Measurements from ENCODE around the gene PAXX.

Gene PAXX

DNA sequence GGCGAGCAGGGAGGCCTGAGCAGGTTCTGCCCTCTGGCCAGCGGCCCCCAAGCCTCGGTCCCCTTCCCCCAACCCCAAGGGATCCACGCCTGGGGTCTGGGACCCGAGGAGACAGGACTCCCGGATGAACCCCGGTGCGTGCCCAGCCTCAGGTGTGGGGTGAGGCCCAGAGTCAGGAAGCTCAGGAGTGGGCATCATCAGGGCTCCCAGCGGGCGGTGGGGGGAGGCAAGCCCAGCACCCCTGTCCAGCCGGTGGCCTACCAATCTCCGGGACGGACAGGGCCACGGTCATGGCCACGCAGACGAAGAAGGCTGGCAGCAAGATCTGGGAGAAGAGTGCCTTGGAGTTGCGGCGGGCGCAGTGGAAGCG lies 21.3 kb downstream of the PAXX start:
- TF ChIP-seq, protein P1, sequence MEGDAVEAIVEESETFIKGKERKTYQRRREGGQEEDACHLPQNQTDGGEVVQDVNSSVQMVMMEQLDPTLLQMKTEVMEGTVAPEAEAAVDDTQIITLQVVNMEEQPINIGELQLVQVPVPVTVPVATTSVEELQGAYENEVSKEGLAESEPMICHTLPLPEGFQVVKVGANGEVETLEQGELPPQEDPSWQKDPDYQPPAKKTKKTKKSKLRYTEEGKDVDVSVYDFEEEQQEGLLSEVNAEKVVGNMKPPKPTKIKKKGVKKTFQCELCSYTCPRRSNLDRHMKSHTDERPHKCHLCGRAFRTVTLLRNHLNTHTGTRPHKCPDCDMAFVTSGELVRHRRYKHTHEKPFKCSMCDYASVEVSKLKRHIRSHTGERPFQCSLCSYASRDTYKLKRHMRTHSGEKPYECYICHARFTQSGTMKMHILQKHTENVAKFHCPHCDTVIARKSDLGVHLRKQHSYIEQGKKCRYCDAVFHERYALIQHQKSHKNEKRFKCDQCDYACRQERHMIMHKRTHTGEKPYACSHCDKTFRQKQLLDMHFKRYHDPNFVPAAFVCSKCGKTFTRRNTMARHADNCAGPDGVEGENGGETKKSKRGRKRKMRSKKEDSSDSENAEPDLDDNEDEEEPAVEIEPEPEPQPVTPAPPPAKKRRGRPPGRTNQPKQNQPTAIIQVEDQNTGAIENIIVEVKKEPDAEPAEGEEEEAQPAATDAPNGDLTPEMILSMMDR (IDR thresholded peaks at IDR 0.05) = no peak

DNA sequence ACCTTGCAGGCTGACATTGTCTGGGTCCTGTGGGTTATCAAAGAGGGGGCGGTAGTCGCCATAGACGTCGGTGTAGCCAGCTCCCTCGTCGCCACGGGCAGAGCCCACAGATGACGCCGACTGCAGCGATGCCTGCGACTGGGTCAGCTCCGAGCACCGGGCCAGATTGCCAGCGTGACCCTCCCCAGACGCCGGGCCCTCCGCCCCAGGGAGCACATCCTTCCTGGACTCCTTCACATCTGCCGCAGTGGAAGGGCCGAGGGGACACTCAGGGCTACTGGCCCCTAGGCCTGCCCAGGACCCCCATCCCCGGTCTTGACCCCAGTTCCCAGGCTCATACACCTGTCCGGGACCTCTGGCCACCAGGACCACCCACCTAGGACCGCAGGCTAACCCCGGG lies 21.9 kb downstream of the PAXX start:
- TF ChIP-seq, protein P1 (IDR thresholded peaks at IDR 0.05) = no peak

DNA sequence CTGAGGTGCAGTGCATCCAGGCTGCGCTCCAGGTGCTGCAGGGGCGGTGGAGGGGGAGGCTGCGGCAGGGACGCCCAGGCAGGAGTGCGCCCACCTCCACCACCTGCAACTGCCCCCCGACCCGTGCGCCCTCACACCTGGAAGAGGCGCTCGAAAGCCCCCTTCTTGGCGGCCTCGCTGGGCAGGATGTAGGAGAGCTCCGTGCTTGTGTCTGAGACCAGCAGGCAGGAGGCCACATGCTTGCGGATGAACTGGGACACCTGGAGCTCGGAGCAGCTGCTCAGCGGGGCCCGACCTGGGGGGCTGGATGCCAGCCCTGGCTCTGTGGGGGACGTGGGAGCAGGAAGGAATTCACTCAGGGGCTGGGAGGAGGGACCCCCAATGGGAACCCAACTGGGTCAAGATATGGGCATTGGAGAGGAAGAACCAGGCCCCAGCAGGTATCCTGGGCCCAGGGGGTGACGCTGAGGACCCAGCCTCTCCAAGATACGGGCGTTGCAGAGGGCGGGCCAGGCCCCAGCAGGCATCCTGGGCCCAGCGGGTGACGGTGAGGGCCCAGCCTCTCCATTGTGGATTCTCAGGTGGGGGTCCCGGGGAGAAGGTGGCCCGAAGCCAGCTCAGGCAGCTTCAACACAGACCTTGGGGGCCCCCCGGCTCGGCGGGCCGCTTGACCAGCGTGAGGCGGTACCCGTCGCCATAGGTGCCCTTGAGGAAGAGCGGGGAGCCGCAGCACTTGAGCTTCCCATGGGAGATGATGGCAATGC lies 22.7 kb downstream of the PAXX start:
- TF ChIP-seq, protein P1 (IDR thresholded peaks at IDR 0.05) = no peak

DNA sequence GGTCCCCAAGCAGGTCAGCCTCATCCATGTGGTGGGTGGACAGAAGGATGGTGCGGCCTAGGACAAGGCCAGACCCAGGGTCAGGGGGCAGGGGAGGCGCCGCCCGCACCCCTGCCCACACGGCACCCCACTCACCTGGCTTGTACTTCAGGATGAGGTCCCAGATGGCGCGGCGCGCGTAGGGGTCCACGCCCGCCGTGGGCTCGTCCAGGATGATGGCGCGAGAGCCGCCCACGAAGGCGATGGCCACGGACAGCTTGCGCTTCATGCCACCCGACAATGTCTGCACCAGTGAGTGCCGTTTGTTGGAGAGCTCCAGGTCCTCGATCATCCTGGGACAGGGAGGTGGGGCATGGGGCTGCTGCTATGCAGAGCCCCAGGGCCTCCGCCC lies 23.3 kb downstream of the PAXX start:
- TF ChIP-seq, protein P1 (IDR thresholded peaks at IDR 0.05) = no peak

DNA sequence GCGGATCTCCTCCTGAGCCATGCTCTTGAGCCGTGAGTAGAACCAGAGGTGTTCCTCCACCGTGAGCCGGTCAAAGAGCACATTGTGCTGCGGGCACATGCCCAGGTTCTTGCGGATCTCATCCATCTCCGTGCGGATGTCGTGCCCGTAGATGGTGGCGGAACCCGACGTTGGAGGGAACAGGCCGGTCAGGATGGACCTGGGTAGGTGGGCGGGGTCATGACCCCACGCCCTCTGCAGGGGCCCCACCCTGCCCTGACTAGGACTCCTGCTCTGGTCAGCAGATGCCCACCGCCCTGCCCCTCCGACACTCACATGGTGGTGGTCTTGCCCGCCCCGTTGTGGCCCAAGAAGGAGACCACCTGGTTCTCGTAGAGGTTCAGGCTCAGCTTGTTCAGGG lies 23.8 kb downstream of the PAXX start:
- TF ChIP-seq, protein P1 (IDR thresholded peaks at IDR 0.05) = no peak

DNA sequence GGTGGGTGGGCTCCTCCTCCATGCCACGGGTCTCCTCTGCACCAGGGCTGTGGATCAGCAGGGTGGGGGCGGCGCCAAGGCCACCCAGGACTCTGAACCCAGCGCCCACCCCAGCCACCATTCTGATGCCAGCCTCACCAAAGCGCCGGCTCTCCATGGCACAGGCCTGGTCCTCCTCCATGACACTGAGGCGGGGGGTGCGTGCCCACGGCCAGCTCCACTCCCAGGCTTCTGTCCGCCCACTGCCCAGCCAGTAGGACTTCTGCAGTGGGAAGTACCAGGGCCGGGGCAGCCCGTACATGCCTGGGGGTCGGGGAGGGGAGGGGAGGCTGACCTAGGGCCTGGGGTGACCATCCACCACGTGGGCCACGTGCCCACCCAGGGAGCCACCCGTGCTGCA lies 24.2 kb downstream of the PAXX start:
- TF ChIP-seq, protein P1 (IDR thresholded peaks at IDR 0.05) = no peak

DNA sequence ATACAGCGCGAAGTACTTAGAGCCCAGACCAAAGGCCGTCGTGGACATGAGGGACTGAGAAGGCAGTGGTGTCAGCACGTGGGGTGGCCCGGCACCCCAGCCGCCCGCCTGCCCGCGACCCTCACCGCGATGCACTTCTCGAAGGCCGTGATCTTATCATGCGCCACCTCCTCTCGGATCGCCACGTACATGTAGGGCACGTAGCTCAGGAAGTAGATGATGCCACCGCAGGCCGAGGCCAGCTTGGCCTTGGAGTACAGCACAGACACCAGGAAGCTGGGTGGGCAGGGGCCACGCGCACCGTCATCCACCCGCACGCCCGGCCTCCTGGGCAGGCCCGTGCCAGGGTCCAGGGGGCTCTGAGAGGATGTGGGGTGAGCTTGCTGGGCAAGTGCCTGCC lies 24.8 kb downstream of the PAXX start:
- TF ChIP-seq, protein P1 (IDR thresholded peaks at IDR 0.05) = no peak
